Lower lobe of right lung (tissue), 2 donors: Measurements from ENCODE around the gene GNB3. TPM values are rescaled to one million over a fixed set of nuclear protein-coding genes. Genes with fewer than 3 reads are reported as not detected.
"Not testable (repeated sequence)": the region's sequence is repeated elsewhere in the genome, so short reads cannot be mapped to it uniquely, and the experiment has no call there.

Source experiments
- ATAC-seq, 2 donors: fragments of 200-7000 bp; cut with Tn5 transposase; one replicate each; pipeline ENCODE4 v1.9.1; 2020 to 2022; ENCODE audit warnings: mild to moderate bottlenecking in 2 of 2, moderate library complexity in 2 of 2
- DNase-seq: peaks from one replicate; pipeline ENCODE4 v3.0.0-alpha.2; 2020
- H3K27ac ChIP-seq: fragments of 200-600 bp; one replicate; pipeline ENCODE4 v1.8.0; 2022
- H3K27me3 ChIP-seq: fragments of 200-600 bp; one replicate; pipeline ENCODE4 v1.8.0; 2022; ENCODE audit warnings: low read depth
- H3K36me3 ChIP-seq: fragments of 200-600 bp; one replicate; pipeline ENCODE4 v1.8.0; 2022; ENCODE audit warnings: mild to moderate bottlenecking
- H3K4me1 ChIP-seq: fragments of 200-600 bp; one replicate; pipeline ENCODE4 v1.8.0; 2022
- H3K4me3 ChIP-seq: fragments of 200-600 bp; one replicate; pipeline ENCODE4 v1.8.0; 2022; ENCODE audit warnings: mild to moderate bottlenecking
- H3K9me3 ChIP-seq: fragments of 200-600 bp; one replicate; pipeline ENCODE4 v1.8.0; 2022
- intact Hi-C: fragments of 100-400 bp; cut with DNase I; formaldehyde crosslinking; loops from one replicate; pipeline ENCODE4 v1.11.0; 2022
- total RNA-seq: library from RNA; stranded (reverse); fragmentation: NEBNext Ultra II Directional; extraction: Animal tissue kit (Norgen Biotek cat#: 25700); gene quantifications from one replicate; pipeline ENCODE4 v1.2.1, GENCODE V29; 2021
- TF ChIP-seq, protein P1 (sequence below): fragments of 200-600 bp; IDR thresholded peaks from one replicate; pipeline ENCODE4 v1.8.0; 2022; ENCODE audit warnings: antibody characterized with exemption, mild to moderate bottlenecking
- donor health status: DM: no; HTN: yes; CAD: no; lungs with severe emphysema.

Gene GNB3
- total RNA-seq, 1 donor from 2014 or later = 1.0 TPM

DNA sequence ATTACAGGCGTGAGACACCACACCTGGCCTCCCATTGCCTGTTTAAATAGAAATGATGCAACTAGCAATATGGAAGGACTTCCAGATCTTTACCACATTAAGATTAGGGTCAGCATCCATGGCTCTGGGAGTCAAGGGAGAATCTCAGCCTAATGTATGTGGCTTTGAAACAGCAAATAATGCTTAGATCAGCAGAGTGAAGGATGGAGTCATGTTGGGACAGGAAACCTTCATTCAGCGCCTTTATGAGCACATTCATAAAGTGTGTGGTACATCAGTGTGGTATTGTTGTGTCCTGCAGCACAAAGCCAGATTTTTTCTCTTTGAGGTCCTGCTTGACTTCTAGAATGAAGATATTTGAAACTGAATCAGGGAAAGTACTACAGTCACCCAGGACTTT lies 47.6 kb downstream of the GNB3 start:
- Histone ChIP-seq H3K27ac (no peak overlapping the region), H3K36me3 (peaks cover 21% of the 10 kb centered on the region), H3K4me1 (peaks cover 32% of the 10 kb centered on the region), H3K4me3 (no peak overlapping the region), H3K27me3 (no peaks in the 10 kb centered on the region), H3K9me3 (no peaks in the 10 kb centered on the region)
- intact Hi-C loops = no loop called here
- ATAC-seq = no peak
- no peak for DNase-seq
- TF ChIP-seq, protein P1, sequence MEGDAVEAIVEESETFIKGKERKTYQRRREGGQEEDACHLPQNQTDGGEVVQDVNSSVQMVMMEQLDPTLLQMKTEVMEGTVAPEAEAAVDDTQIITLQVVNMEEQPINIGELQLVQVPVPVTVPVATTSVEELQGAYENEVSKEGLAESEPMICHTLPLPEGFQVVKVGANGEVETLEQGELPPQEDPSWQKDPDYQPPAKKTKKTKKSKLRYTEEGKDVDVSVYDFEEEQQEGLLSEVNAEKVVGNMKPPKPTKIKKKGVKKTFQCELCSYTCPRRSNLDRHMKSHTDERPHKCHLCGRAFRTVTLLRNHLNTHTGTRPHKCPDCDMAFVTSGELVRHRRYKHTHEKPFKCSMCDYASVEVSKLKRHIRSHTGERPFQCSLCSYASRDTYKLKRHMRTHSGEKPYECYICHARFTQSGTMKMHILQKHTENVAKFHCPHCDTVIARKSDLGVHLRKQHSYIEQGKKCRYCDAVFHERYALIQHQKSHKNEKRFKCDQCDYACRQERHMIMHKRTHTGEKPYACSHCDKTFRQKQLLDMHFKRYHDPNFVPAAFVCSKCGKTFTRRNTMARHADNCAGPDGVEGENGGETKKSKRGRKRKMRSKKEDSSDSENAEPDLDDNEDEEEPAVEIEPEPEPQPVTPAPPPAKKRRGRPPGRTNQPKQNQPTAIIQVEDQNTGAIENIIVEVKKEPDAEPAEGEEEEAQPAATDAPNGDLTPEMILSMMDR = no peak

- H3K36me3 ChIP-seq = peaks cover 17% of the 10 kb centered on the region
- H3K27me3 ChIP-seq, H3K9me3 ChIP-seq, H3K4me3 ChIP-seq, H3K27ac ChIP-seq, intact Hi-C loops, ATAC-seq, DNase-seq: not testable (repeated sequence)
- peaks cover 32% of the 10 kb centered on the region for H3K4me1 ChIP-seq
These were observed 48.1 kb downstream of the GNB3 start for GRCh38 chr12:6888794-6889193.

DNA sequence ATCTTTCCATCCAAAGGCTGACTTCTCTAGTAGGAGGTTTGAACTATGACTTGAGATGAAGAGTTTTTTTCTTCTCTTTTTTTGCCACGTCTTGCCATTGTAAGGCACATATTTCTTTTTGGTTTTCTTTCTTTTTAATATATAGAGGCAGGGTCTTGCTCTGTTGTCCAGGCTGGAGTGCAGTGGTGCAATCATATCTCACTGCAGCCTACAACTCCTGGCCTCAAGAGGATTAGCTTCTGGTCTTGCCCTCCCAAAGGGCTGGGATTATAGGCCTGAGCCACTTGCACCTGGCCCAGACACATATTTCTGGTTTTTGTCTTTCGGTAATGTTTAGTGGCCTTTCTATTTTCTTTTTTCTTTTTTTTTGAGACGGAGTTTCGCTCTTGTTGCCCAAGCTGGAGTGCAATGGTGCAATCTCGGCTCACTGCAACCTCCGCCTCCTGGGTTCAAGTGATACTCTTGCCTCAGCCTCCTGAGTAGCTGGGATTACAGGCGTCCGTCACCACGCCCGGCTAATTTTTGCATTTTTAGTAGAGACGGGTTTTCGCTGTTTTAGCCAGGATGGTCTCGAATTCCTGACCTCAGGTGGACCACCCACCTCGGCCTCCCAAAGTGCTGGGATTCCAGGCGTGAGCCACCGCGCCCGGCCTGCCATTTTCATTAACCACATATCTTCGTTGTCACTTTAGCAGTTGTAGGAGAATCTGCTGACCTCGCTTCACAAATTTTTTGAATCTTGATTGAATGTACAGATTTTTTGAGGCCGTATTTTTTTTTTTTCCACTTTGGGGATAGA lies 49.2 kb downstream of the GNB3 start:
- peaks cover 32% of the 10 kb centered on the region for H3K4me1 ChIP-seq
- H3K9me3 ChIP-seq, ATAC-seq, H3K4me3 ChIP-seq, H3K36me3 ChIP-seq, H3K27me3 ChIP-seq, intact Hi-C loops, DNase-seq: not testable (repeated sequence)
- H3K27ac ChIP-seq = peak overlapping the region; percentile 94

GRCh38 chr12:6890789-6891645 lies 50.3 kb downstream of the GNB3 start:
- DNase-seq (peak; percentile 99), ATAC-seq (peak; percentile 98 to 100)
- Histone ChIP-seq H3K36me3 (no peaks in the 10 kb centered on the region), H3K27me3 (no peaks in the 10 kb centered on the region), H3K4me1 (peaks cover 32% of the 10 kb centered on the region), H3K27ac (peak overlapping the region; percentile 94), H3K9me3 (no peaks in the 10 kb centered on the region), H3K4me3 (peak overlapping the region; percentile 61)
- intact Hi-C loops = no loop called here
- TF ChIP-seq, protein P1 = peak; percentile 91

GRCh38 chr12:6891646-6892001 lies 50.9 kb downstream of the GNB3 start:
- Histone ChIP-seq H3K4me1 (peaks cover 32% of the 10 kb centered on the region), H3K27ac (peak overlapping the region; percentile 94), H3K4me3 (peak overlapping the region; percentile 61), H3K27me3 (no peaks in the 10 kb centered on the region), H3K9me3 (no peaks in the 10 kb centered on the region), H3K36me3 (no peaks in the 10 kb centered on the region)
- DNase-seq (no peak), ATAC-seq (peak; percentile 0 to 4)
- intact Hi-C loops = no loop called here
- TF ChIP-seq, protein P1 = no peak

GRCh38 chr12:6892683-6893082 lies 52.0 kb downstream of the GNB3 start:
- not testable (repeated sequence) for DNase-seq

DNA sequence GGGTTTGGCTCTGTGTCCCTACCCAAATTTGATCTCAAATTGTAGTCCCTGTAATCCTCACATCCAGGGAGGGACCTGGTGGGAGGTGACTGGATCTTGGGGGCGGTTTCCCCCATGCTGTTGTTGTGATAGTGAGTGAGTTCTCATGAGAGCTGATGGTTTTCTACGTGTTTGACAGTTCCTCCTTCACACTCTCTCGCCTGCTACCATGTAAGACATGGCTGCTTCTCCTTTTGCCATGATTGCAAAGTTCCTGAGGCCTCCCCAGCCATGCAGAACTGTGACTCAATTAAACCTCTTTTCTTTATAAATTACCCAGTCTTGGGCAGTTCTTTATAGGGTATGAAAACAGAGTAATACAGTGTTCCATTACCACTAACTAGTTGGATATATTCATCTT lies 53.6 kb downstream of the GNB3 start:
- TF ChIP-seq, protein P1 = no peak
- Histone ChIP-seq H3K27me3 (no peaks in the 10 kb centered on the region), H3K9me3 (no peaks in the 10 kb centered on the region), H3K27ac (no peak overlapping the region), H3K4me1 (peaks cover 19% of the 10 kb centered on the region), H3K36me3 (no peaks in the 10 kb centered on the region), H3K4me3 (no peak overlapping the region)
- intact Hi-C loops = no loop called here
- ATAC-seq (no peak), DNase-seq (no peak)

More at GRCh38 chr12:6892683-6893082, 52.0 kb downstream of the GNB3 start:
- peaks cover 23% of the 10 kb centered on the region for H3K4me1 ChIP-seq
- H3K9me3 ChIP-seq, H3K27ac ChIP-seq, H3K36me3 ChIP-seq, intact Hi-C loops, H3K27me3 ChIP-seq, ATAC-seq, H3K4me3 ChIP-seq: not testable (repeated sequence)
